ENCODE results near the gene MAFB.

The MAFB gene

DNA sequence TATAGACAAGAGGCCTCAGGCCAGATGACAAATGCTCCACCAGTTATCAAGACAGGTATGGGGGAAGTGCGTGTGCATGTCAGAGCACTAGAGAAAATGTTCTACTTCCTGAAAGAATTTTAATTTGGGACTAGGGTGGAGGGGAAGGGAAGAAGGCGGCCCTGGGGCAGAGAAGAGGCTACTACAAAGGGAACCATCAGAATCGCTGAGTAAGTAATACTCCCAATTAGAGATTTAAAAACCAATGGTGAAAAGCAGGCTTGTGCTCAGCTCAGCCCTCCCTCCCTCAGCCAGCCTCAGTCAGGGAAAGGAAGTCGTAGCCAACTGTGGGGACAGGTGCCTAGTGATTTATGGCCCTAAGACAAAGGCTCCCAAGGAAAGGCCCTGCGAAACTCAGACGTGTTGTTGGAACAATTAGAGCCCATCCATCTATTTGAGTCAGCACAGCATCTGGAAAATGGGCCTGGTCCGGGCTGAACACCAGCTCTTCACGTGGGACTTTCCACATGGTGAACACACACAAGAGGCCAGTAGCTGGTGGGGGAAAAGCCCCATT is 15.0 kb upstream of the MAFB start:
- DNase-seq (ENCODE audit: low read depth, low spot score) = no peak

DNA sequence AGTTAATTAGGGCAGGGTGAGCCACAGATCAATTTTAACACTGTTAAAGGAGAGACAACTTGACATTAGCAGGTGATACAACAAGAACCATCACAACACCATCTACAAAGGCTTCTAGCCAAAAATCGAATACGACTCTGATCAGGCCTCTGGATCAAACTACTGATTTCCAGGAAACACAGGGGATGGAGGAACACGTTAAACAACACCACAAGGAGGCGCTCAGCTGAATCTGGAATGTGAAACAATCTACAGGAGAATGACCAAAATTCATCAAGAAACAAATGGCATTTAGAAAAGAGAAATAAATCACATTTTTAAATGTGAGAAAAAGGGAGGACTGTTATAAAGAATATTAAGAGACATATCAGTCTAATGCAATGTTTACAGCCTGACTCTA is 13.5 kb upstream of the MAFB start:
- DNase-seq (ENCODE audit: low read depth, low spot score) = no peak

DNA sequence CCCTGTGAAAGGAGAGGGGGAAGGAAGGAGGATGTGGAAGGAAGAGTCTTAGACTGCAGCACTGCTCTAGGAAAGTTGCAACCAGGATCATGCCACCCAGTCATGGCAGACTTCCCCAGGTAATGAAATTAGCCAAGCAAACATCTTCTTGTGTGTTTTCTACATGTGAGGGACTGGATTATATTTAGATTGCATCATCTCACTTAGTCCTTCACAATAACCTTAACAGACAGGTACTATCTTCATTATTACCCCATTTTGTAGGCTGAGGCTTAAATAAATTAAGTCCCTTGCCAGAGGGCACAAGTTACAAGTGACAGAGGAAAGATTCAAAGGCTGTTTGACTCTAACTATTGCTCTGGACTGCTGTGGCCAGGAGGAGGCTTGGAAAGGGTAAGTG is 9.7 kb upstream of the MAFB start:
- DNase-seq (ENCODE audit: low read depth, low spot score) = no peak

DNA sequence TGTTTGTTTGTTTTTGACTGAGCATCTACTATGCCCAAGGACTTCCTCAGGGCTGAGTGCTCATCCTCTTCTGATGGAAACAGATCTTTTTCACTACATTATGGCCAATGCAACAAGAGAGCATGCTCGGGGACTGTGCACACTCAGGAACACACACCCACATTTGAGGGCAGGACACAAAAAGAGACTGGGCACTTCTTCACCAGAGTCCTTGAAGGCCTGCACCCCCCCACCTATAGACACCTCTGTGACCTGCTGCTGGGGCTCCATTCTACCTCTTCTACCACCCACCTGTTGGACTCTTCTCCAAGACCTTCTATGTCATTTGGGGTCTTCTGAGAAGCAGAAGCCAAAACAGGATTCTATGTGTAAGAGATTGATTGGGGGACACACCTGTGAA is 9.2 kb upstream of the MAFB start:
- no peak for DNase-seq (ENCODE audit: low read depth, low spot score)

DNA sequence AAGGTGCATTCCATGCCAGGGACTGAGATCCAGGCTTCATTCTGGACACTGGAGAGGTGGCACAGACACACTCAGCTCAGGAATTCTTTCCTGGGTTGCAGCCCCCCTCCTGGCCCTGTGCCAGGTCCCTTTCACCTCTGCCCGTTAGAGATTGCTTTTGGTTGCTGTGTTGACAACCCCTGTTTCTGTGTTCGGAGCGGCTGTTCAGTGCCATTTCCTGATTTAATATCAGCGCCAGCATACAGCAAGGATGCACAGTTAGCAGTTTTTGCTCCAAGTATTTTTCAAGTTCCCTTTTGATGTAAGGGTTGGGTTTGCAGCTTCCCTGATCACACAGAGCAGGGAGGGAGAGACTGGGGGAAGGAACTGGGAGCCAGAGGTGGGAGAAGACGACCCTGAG is 8.5 kb upstream of the MAFB start:
- DNase-seq (ENCODE audit: low read depth, low spot score) = no peak

DNA sequence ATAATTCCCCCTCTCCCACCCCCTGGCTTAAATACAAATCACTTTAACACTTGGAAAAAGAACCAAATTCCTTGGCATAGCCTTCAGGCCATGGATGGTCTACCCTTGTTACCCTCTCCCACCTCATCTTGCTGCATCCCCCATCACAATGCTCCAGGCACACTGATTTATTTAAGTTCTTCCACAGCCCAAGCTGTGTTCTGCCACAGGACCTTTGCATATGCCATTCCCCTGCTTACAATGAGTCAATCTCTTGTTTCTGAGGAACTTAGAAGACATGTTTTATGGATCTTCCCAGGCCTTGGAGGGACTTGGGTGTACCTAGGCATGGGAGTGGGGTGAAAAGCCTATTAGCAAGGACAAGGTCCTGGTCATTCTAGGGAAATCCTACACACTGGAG is 6.2 kb upstream of the MAFB start:
- no peak for DNase-seq (ENCODE audit: low read depth, low spot score)

DNA sequence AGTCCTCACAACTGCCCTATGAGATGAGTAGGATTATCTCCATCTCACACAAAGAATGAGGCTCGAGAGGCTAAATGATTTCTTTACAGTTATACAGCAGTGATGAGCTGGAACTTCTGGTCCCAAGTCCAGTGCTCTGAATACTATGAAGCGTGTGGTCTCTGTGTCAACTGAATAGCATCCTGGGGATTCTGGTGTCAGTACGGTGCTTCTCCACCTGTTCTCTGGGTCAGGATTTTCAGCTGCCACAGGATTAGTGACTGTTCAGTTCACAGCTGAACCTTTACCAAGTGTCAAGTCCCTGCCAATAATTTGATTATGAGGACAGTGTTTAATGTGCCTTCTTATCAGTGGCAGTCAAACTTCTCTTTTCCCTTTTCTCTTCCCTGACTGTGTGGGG is 5.2 kb upstream of the MAFB start:
- no peak for DNase-seq (ENCODE audit: low read depth, low spot score)

DNA sequence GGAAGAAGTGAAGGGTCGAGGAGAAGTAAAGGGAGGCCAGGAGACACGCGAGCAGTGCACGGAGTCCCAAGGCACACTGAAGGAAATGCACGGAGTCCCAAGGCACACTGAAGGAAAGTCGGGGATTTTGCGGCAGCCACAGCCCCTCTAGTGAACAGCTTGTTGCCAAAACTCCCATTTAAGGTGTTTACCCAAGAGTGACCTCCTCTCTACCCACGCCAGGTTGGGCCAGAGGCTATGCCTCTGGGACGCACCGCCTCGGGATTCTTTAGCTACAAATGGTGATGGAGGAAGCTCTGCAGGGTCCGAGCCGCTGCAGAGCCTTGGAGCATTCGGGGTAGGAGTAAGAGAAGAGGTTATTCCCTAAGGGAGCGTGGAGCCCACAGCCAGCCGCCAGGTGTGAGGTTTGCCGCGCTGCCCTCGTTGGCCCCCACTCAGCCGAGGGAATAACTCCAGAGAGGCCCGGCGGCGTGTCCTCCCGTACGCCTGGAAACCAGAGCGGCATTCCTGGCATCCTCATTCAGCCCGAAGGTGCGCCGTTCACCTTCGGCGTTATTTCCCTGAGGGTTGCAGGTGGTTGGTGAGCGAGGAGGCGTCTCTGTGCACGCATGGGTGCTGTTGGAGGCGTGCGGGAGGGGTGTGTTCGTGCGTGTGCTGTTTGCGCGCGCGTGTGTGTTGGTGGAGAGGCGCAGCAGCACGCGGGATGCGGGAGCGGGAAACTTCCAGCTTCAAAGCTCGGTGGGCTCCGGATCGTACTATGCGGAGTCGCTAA is 3.4 kb upstream of the MAFB start:
- no peak for DNase-seq (ENCODE audit: low read depth, low spot score)

DNA sequence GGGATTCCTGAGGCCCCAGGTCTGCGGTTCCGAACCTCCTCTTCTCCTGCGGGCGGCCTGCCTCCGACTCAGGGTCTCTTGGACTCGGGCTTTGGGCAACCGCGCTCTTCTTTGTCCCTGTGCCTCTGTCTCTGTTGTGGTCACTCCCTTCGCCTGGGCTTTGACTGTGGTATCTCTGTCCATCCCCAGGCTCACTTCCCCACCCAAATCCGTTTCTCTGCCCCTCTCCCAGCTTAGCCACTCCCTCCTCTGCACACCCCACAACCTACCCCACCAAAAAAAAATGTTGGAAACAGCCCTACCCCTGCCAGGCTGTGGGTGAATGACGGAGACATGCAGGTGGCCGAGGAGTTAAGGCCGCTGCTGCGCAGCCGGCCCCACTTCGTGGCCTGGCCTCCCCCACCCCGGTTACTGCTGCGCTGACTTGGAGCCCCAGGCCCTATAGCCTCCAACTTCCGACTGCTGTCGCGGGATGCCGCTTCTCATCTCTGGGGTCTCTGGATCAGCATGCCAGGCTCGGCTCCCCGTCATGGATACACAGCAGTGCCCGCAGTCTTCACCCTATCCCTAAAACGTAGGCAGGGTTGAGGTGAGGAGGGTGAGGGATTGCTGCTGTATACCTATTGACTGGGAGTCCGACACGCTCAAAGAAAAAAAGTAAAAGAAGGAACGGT is 2.7 kb upstream of the MAFB start:
- DNase-seq (ENCODE audit: low read depth, low spot score) = no peak

DNA sequence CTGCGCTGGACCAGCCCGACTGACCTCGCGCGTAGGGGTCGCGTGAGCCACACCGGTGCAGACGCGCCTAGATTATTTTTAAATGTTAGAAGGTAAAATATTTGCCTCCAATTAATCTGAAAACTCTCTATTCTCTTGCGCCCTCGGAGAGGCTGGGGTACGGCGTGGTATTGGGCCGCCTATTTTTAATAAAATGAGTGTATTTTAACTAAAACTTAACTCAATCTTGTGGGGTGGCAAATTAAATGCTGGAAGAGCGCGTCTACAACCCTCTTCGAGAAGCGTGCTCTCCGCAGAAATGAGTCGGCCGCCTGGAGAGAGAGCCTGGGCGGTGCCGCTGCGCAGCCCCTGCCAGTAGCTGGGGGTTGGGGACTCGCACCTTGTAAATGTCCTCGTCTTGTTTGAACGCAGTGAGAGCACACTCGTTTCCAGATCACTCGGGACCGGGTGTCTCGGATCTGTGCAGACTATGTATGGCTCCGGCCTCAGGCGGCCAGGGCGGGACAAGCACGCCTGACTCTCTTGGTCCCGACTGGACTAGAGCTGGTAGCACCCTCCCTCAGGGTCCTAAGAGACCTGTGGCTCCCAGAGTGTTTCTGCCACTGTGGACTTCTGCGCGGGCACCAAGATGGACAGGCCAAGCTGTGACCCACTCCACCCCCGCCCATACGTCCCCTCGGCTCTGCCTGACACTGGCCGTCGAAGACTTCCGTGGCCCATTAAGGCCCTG is 2.0 kb upstream of the MAFB start:
- DNase-seq (ENCODE audit: low read depth, low spot score) = no peak

DNA sequence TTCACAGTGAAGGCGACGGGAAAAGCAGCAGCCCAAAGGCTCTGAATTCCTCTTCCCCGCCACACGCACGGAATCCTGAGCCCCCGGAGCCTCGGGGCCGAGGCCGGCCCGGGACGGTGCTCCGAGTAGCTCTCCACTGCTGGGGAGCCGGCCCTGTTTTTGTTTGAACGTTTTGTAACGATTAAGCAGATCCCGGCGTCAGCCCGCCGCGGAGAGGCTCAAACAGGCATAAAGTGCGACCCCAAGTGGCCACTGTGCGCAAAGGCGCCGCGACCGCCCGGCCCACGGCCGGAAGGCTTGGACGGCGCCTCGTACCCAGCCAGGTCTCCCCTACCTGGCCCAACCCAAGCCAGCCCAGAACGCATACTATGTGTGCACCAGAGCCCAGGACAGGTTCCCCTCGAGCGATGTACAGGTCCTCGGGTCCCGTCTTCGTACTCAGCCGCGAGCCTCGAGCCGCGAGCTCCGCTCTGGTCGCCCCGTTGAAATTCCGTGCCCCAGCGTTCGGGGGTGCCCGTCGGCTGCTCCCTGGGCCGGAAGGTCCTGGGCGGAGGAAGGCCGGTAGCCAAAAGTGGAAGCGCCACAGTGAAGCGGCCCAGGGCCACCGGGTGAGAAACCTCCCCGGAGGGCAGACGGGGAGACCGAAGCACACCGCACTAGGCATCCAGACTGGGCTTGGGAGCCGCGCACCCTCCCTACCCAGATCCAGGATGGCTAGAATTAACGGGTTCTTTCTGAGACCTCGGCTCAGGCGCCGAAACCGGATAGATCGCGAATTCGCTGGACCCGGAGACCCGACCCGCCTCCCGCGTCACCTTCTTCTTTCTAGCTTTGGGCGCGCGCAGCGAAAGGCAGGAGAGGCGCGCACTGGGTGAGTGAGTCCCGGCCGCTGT is 1.2 kb upstream of the MAFB start:
- peak; percentile 87 for DNase-seq (ENCODE audit: low read depth, low spot score)

DNA sequence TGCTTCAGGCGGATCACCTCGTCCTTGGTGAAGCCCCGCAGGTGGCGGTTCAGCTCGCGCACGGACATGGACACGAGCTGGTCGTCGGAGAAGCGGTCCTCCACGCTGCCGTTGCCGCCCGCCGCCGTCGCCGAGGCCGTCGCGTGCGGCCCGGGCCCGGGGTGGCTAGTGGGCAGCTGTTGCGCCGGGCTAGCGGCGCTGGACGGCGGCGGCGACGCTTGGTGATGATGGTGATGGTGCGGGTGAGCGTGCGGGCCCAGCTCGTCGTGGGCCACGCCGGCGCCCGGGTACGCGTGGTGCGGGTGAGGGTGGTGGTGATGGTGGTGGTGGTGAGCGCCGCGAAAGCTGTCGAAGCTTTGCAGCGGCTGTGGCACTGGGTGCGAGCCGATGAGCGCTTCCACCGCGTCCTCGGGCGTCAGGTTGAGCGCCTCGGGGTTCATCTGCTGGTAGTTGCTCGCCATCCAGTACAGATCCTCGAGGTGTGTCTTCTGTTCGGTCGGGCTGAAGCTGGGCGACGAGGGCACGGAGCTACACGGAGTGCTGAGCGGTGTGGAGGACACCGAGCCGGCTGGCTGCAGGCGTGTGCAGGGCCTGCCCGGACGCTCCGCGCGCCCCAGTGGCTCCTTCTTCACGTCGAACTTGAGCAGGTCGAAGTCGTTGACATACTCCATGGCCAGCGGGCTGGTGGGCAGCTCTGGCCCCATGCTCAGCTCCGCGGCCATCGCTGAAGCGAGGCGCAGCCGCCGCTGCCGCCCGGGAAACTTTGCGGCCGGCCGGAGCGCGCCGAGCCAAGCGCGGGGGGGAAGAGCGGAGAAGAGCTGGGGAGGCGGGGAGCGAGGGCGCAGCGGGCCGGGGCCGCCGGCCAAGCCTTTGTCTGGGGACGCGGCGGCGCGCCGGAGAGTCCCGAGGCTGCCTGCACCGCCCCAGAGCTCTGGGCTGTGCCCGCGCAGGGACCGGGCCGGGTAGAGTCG is 622 bp downstream of the MAFB start:
- no peak for DNase-seq (ENCODE audit: low read depth, low spot score)

DNA sequence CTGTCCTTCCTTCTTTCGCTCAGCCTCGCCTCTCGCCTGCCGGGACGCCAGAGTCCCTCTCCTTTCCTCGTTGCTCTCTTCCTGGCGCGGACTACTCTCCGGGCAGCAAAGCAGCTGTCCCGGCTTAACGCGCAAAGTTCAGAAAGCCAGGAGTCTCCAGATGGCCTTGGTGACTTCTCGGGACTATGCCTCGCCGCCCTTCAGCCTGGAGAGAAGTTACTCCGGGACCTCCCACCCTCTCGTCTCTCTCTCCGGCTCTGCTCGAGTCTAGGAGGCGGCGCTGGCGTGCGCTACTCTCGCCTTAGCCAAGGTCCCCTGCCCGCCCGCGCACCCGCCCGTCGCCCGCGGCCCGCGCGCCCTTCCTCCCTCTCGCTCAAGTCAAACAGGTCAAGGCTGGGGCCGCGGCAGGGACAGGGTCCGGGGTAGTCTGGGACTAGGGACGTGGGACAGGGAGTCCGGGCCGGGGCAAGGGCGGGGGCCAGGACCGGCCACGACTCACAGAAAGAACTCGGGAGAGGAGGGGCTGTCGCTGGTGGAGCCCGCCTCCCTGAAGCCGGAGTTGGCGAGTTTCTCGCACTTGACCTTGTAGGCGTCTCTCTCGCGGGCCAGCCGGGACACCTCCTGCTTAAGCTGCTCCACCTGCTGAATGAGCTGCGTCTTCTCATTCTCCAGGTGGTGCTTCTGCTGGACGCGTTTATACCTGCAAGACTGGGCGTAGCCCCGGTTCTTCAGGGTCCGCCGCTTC is 1.5 kb downstream of the MAFB start:
- DNase-seq (ENCODE audit: low read depth, low spot score) = no peak

DNA sequence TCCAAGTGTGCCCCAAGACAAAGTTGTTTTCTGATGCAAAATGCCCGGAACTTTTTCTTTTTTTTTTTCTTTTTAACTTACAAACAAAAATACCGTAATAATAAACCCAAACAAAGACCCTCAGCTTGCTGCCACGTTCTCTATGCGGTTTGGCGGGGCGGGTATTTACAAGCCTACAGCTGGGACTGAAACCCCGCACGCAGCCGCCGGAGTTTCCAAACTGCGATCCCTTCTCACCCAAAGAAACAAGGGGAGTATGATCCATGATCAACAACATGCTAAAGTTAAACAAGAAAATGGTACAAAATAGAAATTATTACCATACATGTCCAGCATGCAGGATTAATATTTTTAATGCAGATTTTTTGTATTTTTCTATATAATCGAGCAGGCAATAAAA is 2.1 kb downstream of the MAFB start:
- no peak for DNase-seq (ENCODE audit: low read depth, low spot score)

DNA sequence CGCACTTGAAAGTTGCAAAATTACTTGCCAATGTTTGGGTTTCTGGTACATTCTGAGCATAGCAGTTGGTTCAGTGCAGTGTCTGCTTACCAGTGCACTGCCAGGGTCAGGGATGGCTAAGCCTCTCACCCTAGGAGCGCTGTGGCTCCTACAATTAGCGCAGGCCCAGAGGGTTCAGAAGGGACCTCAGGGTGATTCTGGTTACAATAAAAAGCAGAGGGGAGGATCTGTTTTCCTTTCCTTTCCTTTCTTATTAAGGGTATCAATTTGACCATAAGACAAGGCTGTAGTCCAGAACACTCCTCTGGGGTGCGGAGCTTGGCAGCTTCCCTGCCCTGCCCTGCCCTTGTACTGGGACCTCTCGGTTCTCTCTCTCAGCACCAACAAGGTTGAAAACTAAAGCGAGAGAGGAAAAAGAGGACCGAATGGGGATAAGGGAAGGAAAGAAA is 2.6 kb downstream of the MAFB start:
- no peak for DNase-seq (ENCODE audit: low read depth, low spot score)

DNA sequence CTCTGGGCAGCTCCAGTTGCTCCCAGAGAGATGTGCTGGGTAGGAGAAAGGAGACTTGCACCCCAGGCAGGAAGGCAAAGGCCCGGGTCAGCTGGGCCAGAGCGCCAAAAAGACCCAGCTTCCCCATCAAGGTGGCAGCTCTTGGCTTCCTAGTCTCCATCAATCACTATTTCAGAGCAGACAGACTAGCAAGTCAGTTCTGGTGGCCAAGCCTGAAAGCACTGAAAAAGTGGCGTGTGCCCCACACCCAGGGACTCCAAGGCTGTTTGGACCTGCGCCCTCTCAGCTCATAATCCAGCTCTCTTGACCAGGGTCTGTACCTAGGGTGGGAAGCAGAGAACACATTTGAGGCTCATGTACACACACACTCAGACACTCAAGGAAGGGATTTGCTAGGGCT is 3.7 kb downstream of the MAFB start:
- no peak for DNase-seq (ENCODE audit: low read depth, low spot score)

DNA sequence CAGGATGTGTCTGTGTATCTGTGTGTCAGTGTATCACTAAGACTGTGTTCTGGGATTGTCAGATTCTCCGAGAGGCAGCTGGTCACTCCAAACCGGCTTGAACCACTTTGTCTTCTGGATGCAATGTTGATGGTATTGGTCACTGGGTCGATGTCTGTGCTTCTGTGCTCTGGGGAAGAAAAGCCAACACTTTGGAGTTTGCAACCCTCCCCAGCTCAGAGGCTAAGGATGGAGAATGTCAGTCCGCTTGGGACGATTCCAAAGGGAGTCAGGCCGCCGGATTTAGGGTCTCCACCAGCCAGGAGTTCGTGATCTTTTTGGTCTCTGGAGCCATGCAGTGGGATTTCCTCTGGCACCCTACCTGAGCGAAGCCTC is 5.2 kb downstream of the MAFB start:
- no peak for DNase-seq (ENCODE audit: low read depth, low spot score)

DNA sequence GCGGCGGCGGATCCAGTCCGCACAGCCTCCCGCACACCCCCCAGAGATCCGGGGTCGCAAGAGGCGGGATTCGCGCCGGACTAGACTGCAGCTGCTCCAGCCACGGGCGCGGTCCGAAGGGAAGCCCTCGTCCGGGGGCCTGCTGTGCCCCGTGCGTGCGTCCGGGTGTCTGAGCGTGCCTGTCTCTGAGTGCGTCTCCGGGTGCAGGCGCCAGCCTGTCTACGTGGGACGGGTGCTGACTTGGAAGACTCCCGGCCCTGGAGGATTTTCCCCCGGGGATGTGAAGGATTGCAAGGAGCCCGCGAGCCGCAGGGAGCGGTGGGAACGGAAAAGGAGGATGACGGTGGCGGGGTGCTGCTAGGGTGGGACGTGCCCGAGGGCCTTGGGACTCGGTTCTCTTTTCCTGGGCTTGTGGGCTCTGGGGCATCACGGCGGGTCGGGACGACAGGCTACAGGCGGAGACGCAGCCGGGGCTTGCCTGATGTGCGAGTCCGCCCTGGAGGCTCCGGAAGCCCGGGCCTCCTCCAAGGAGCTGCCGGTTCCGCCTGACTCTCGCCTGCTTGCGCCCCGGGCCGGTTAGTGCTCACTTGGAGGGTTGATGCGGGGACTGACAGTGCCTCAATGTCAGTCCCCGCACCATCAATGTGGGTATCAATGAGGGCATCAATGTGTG is 5.7 kb downstream of the MAFB start:
- no peak for DNase-seq (ENCODE audit: low read depth, low spot score)
